ENCODE data around the gene ABCC11.
"Not testable (repeated sequence)": the region's sequence is repeated elsewhere in the genome, so short reads cannot be mapped to it uniquely, and the experiment has no call there.

ABCC11 gene

DNA sequence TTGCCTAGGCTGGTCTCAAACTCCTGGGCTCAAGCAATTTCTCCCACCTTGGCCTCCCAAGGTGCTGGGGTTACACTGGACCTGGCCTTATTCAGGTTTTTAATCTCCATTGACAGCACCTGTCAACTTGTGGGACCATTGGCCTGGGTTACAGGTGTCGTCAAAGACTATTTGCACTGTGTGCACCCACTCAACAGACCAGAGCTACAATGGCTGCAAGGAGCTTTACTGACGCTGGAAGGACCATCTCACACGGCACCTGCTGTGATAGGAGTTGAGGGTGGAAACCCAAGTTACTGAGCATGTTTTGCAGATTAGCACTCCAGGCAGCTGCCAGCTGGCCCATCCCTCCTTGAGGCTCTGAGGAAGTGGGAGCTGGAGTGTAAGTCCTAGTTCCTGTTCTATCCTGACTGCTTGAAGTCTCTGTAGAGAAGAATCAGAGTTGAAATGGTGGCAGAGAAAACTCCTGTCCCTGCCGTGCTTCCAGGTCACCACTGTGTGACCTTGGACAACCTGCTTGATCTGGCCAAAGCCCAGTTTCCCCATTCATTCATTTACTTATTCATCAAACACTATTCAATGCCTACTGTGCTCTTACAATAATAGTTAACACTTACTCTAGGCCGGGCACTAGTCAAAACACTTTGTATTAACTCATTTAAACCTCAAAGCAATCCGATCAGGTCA is 45.7 kb downstream of the ABCC11 start:
- no peak for DNase-seq

- no peak for DNase-seq
These were observed 50.0 kb downstream of the ABCC11 start for GRCh38 chr16:48197294-48197693.

- no peak for DNase-seq
These were observed 52.3 kb downstream of the ABCC11 start for GRCh38 chr16:48194828-48195556.

- no peak for DNase-seq
These were observed 53.5 kb downstream of the ABCC11 start for GRCh38 chr16:48193846-48194245.

- DNase-seq: no peak
These were observed 58.8 kb downstream of the ABCC11 start for GRCh38 chr16:48188449-48189102.

DNA sequence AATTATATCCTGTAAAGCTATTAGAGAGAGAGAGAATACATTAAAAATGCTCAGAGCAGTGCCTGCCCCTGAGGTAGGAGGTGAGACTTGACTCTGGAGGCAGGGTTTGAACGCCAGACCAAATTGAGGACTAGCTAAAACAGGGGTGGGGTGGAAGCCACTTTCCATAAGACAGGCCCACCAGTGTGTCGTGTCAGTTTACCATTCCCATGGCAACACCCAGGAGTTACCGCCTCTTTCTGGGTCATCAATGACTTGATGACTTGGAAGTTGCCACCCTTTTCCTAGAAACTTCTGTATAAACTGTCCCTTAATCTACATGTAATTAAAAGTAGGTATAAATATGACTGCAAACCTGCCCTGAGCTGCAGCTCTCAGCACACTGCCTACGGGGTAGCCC is 59.6 kb downstream of the ABCC11 start:
- no peak for DNase-seq

GRCh38 chr16:48184681-48185080 is 62.7 kb downstream of the ABCC11 start:
- DNase-seq: no peak

DNA sequence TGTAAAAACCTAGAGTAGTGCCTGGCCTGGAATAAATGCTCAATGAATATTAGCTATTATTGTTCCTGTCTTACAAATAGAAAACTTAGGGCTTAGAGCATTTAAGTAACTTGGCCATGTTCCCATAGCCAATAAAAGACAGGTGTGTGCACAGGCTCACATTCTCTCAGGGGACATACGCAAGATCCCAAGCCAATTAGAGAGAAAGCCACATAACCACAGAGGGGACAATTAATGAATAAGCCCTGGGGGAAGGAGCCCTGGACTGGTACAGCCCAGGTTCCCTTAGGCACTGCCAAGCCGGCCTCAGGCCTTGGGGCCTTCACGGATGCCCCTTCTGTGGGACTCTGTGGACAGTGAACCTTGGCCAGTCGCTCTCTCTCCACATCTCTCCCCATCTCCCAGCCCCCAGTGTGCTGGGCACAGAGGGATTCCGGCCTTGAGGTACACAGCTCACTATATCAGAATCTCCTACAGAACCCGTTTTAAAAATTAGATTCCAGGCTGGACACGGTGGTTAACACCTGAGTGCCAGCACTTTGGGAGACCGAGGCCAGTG is 64.3 kb downstream of the ABCC11 start:
- DNase-seq: no peak

- not testable (repeated sequence) for DNase-seq
These were observed 65.4 kb downstream of the ABCC11 start for GRCh38 chr16:48181746-48182520.

- DNase-seq: no peak
These were observed 66.4 kb downstream of the ABCC11 start for GRCh38 chr16:48180868-48181480.

DNA sequence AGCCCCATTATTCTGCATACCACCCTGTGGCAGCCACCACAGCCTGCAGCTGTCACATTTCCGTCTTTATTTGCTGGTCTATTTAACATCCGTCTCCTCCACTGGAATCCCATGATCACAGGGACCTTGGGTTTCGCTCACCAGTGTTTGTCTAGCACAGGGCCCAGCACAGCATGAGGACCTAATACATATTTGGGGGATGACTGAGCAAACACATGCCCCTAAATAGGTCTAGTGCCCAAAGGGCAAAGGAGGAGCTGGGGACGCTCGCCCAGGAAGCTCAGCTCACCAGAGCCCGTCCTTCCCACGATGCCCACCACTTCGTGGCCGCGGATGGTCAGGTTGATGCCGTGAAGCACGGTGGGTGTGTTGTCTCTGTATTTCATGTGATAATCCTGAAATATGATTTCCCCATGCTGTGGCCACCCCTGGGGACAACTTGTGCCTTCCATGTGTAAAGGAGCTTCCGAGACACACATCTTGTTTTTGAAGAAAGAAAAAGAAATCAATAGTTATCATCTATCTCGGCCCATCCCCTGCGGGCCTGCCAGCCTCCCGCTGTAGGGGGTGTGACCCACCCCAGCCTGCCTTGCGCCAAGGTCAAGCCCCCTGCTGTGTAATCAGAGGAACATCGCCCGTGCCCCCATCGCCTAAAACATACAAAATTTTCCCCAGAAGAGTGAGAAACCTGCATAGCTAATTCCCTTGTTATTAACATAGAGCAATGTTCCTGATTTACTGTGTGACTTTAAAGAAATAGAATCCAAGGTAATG is 70.5 kb downstream of the ABCC11 start:
- DNase-seq: no peak

DNA sequence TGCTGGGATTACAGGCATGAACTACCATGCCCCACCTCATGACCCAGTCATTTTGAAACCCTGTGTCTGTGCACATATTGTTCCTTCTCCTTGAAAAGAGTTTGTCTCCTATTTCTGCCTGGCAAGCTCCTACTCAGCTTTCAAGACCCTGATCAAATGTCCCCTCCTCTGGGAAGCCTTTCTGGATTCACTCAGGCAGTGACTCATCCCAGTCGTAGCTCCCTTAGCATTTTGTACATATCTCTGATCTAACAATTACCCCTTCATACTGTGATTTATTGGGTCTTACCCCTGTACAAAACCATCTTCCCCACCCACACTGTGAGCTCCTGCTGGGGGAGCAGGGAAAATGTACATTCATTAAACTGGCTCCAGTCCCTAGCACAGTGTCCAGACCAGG is 73.5 kb downstream of the ABCC11 start:
- no peak for DNase-seq

DNA sequence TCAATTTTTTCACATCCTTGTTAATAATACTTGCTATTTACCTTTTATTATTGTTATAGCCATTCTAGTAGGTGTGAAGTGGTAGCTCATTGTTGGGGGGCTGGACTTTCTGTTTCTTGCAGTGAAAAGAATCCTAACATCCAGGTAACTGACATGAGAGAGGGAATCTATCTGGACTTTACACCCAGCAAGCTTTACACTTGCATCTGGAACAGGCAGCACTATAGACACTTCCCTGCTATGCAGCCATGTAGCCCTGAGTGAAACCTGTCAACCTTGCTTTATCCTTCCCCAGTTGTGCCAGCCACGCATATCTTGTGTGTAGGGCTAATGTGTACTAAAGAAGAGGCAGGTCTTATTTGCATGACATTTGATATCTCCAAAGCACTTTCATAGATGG is 74.7 kb downstream of the ABCC11 start:
- no peak for DNase-seq

GRCh38 chr16:48169896-48170295 is 77.4 kb downstream of the ABCC11 start:
- no peak for DNase-seq

- DNase-seq: no peak
These were observed 79.3 kb downstream of the ABCC11 start for GRCh38 chr16:48168075-48168474.

DNA sequence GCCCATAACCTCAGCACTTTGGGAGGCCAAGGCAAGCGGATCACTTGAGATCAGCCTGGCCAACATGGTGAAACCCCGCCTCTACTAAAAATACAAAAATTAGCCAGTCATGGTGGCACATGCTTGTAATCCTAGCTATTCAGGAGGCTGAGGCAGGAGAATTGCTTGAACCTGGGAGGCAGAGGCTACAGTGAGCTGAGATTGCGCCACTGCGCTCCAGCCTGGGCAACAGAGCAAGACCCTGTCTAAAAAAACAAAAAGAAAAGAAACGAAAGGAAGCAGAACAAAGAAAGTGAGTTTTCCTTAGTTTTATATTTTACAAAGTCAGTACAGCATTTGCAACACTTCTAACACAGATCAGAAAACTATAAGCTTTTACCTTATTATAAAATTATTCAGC is 80.7 kb downstream of the ABCC11 start:
- not testable (repeated sequence) for DNase-seq

DNA sequence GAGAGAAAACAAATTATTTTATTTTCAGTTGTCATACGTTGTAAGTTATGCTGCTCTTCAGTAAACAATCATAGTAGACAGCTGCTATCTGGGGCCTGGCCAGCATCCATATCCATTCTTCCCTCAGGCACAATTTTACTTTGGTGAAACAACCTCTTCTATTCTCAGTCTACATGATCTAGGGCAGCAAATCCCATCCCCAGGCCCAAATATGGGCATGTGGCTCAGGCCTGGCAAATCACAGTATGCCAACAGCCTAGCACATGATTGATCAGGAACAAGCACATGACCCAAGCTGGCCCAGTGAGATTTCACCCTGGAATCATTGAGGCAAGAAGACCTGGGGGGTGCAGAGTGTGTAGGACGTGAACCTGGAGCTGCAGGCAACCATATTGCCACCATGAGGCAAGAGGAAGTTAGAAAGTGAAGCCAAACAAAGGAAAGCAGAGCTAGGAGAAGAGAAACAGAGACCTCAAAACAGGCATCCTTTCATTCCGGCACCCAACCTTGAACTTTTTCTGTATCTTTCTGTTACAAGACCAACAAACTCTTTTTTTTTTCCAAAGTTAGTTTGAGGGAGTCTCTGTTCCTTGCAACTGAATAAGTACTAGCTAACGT is 81.3 kb downstream of the ABCC11 start:
- DNase-seq: no peak

GRCh38 chr16:48164907-48165715 is 82.2 kb downstream of the ABCC11 start:
- DNase-seq: peak; percentile 71

DNA sequence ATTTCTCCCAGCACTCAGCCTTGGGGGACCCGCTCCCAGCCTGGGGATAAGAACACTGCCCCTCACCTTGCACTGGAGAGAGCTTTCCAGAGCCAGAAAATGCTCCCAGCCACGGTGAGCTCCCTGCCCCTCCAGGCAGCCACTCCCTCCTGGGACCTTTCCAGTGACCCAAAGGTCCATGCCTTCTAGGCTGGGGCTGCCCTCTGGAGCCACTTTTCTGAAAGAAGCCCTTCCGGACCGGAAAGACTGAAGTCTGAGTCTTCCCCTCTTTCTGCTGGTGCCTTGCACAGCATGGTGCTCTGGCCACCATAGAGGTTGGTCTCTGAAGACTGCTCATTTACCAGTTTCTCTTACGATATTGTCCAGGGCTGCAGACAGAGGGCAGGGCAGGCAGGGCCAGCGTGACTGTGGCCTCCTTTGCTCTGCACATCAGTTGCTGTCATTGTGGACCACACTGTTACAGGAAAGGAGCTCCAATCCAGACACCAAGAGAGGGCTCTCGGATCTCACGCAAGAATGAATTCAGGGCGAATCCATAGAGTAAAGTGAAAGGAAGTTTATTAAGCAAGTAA is 84.4 kb downstream of the ABCC11 start:
- no peak for DNase-seq

DNA sequence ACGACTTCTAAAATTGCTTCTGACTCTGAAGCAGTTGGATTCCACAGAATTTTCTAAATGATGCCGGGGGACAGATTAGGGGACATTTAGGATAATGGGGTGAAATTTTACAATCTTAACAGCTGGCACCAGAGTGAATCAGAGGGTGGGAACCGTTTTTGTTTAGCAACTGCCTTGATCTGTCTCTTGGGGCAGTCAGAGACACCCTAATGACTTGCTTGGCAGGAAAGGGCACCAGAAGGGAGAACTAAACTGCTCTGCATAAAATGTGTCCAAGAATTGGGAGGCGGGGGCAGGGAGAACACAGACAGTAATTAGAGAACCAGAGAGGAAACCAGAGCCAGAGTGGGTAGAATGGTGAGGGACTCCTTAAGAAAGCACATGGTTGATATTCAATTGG is 85.4 kb downstream of the ABCC11 start:
- no peak for DNase-seq
